Lung (tissue), 12 donors: ENCODE results near the gene SMTNL2. TPM values are rescaled to one million over a fixed set of nuclear protein-coding genes. Genes with fewer than 3 reads are reported as not detected.

Experiments used
- ATAC-seq: fragments of 200-7000 bp; cut with Tn5 transposase; one replicate; pipeline ENCODE4 v1.9.1; 2020; ENCODE audit warnings: moderate number of reproducible peaks; ENCODE audit not compliant: insufficient read depth, low FRiP score
- DNase-seq, 3 donors: peaks; one replicate each; pipeline ENCODE4 v3.0.0-alpha.2; 2013 to 2017
- H3K27ac ChIP-seq, 2 donors: one replicate each; pipeline ENCODE4 v1.5.1; 2013; ENCODE audit warnings: mild to moderate bottlenecking in 2 of 2, moderate library complexity in 2 of 2, control low read depth in 1 of 2, inconsistent platforms in 1 of 2, low read depth in 1 of 2, low read length in 1 of 2
- H3K27me3 ChIP-seq, 3 donors: one replicate each; pipeline ENCODE4 v1.5.1; 2013; ENCODE audit warnings: low read length in 2 of 3; ENCODE audit not compliant: control insufficient read depth in 3 of 3, insufficient read depth in 3 of 3
- H3K36me3 ChIP-seq, 4 donors: one replicate each; pipeline ENCODE4 v1.5.1; 2013; ENCODE audit warnings: low read length in 4 of 4, mild to moderate bottlenecking in 1 of 4, moderate library complexity in 1 of 4; ENCODE audit not compliant: control insufficient read depth in 4 of 4, insufficient read depth in 4 of 4
- H3K4me1 ChIP-seq, 5 donors: one replicate each; pipeline ENCODE4 v1.5.1; 2013; ENCODE audit warnings: low read length in 5 of 5, mild to moderate bottlenecking in 2 of 5, moderate library complexity in 1 of 5; ENCODE audit not compliant: control insufficient read depth in 5 of 5, insufficient read depth in 5 of 5
- H3K4me3 ChIP-seq: one replicate; pipeline ENCODE4 v1.5.1; 2013; ENCODE audit warnings: mild to moderate bottlenecking, control low read depth, moderate library complexity
- H3K9ac ChIP-seq, 2 donors: one replicate each; pipeline ENCODE4 v1.5.1; 2013; ENCODE audit warnings: low read length in 2 of 2, control low read depth in 1 of 2; ENCODE audit not compliant: insufficient read depth in 1 of 2
- H3K9me3 ChIP-seq, 4 donors: one replicate each; pipeline ENCODE4 v1.5.1; 2013; ENCODE audit warnings: low read length in 3 of 4, mild to moderate bottlenecking in 1 of 4, moderate library complexity in 1 of 4; ENCODE audit not compliant: control insufficient read depth in 4 of 4, insufficient read depth in 3 of 4
- CTCF ChIP-seq: IDR thresholded peaks from 2 replicates; pipeline ENCODE4 v1.5.1; 2012; ENCODE audit warnings: mild to moderate bottlenecking; ENCODE audit errors: control extremely low read depth, extremely low read depth
- WGBS, 2 donors: extraction: QIAGEN DNeasy Blood & Tissue Kit; methylation state at CpG; one replicate each; pipeline ENCODE4 v1.1.7; 2013; 5-methylcytosine and 5-hydroxymethylcytosine counted together
- polyA plus RNA-seq, 2 donors: library from polyadenylated mRNA; stranded (reverse); fragments of 200-250 nt; gene quantifications; one replicate each; pipeline ENCODE4 v1.2.1, GENCODE V29; 2013
- total RNA-seq, 2 donors: library from RNA; depleted of rRNA in 1 of 2; stranded (reverse); fragments of >200 nt in 1 of 2; gene quantifications; one replicate each; pipeline ENCODE4 v1.2.1, GENCODE V29; 2014 to 2021
- donor health status: control.
- donor health status: control.
- donor health status: Bipolar disorder and iron deficiency.
- donor health status: healthy.
- donor health status: DM: yes; HTN: yes; CAD: no.

The SMTNL2 gene
- total and polyA plus RNA-seq, 4 donors = 1.5 to 18.1 (median 6.9) TPM

- DNase-seq (no peak), ATAC-seq (no peak)
- 82 to 95% methylated on average over 5 of the region's 5 CpGs for WGBS, 2 donors
- H3K4me1 ChIP-seq = peaks cover 0 to 13% (median 9%) of the 10 kb centered on the region in 5 donors
- no peaks in the 10 kb centered on the region for H3K27me3 ChIP-seq
- H3K9ac ChIP-seq = no peak overlapping the region
- no peaks in the 10 kb centered on the region for H3K36me3 ChIP-seq
- no peak overlapping the region for H3K27ac ChIP-seq
- TF ChIP-seq CTCF = no peak
- H3K4me3 ChIP-seq = no peak overlapping the region
- no peaks in the 10 kb centered on the region for H3K9me3 ChIP-seq
These were observed 24.4 kb upstream of the SMTNL2 start for GRCh38 chr17:4559966-4560365.

- H3K4me1 ChIP-seq = peaks cover 0 to 13% (median 9%) of the 10 kb centered on the region in 5 donors
- H3K27me3 ChIP-seq = no peaks in the 10 kb centered on the region
- no peak within 1 kb of the TSS for H3K9ac ChIP-seq
- no peaks in the 10 kb centered on the region for H3K9me3 ChIP-seq
- no peak for ATAC-seq
- H3K4me3 ChIP-seq = no peak within 1 kb of the TSS
- DNase-seq = peak in 1 of 3 donors; percentile 57
- no peak for TF ChIP-seq CTCF
- H3K36me3 ChIP-seq = no peaks in the 10 kb centered on the region
- 74 to 81% methylated on average over 12 of the region's 12 CpGs for WGBS, 2 donors
- H3K27ac ChIP-seq = no peak within 1 kb of the TSS
These were observed 23.9 kb upstream of the SMTNL2 start, which contains the start of gene GGT6 for GRCh38 chr17:4560421-4560820. Gene GGT6 (minus strand): TSS chr17:4560577. CDS start chr17:4560521, 56 bp downstream.

GRCh38 chr17:4560837-4561256, 23.5 kb upstream of the SMTNL2 start:
- WGBS, 2 donors = 66 to 85% methylated on average over 11 of the region's 11 CpGs

More at GRCh38 chr17:4560837-4561256, 23.5 kb upstream of the SMTNL2 start:
- H3K36me3 ChIP-seq = no peaks in the 10 kb centered on the region
- no peak overlapping the region for H3K9ac ChIP-seq
- no peaks in the 10 kb centered on the region for H3K9me3 ChIP-seq
- no peak overlapping the region for H3K27ac ChIP-seq
- no peaks in the 10 kb centered on the region for H3K27me3 ChIP-seq
- no peak for TF ChIP-seq CTCF
- peaks cover 0 to 11% (median 9%) of the 10 kb centered on the region in 5 donors for H3K4me1 ChIP-seq
- H3K4me3 ChIP-seq = no peak overlapping the region
- no peak for ATAC-seq
- DNase-seq = peak in 2 of 3 donors; percentile 48 to 75
